H1 (cell line): Measurements from ENCODE around the gene PAX8. TPM values are rescaled to one million over a fixed set of nuclear protein-coding genes. Genes with fewer than 3 reads are reported as not detected.

Experiments used
- CTCF ChIA-PET: fragments of 300-600 bp; sonication (Branson Sonifier 250); formaldehyde crosslinking; loops from one replicate; lab custom pipeline; 2021; ENCODE audit not compliant: partially characterized antibody; lab: Charles Lee
- POLR2A ChIA-PET: fragments of 300-600 bp; sonication (Branson Sonifier 250); formaldehyde crosslinking; loops from one replicate; lab custom pipeline; 2021; ENCODE audit warnings: inconsistent platforms; ENCODE audit not compliant: partially characterized antibody; lab: Charles Lee
- DNase-seq, 2 experiments: peaks; one replicate each; pipeline versions ENCODE4 v3.0.0 to v3.0.0-alpha.2; 2010 to 2022; ENCODE audit warnings: low spot score in 2 of 2, low read depth in 1 of 2, mixed read lengths in 1 of 2
- FAIRE-seq: peaks from 2 replicates; lab custom pipeline; 2011; peaks lifted over from hg19 to GRCh38; lab: Jason Lieb, UNC
- H2AFZ ChIP-seq: 2 replicates; pipeline ENCODE4 v1.8.1; 2012; ENCODE audit warnings: low read length, inconsistent platforms
- H2AK5ac ChIP-seq: 2 replicates; pipeline ENCODE4 v1.6.1; 2013; ENCODE audit warnings: low read depth, low read length
- H2BK120ac ChIP-seq: replicated peaks from 2 replicates; pipeline ENCODE3; 2013; ENCODE audit warnings: low read depth, low read length, inconsistent platforms
- H2BK12ac ChIP-seq: 2 replicates; pipeline ENCODE4 v1.6.1; 2013; ENCODE audit warnings: low read depth, low read length
- H2BK15ac ChIP-seq: 2 replicates; pipeline ENCODE4 v1.6.1; 2013; ENCODE audit warnings: low read length
- H2BK20ac ChIP-seq: 2 replicates; pipeline ENCODE4 v1.6.1; 2013; ENCODE audit warnings: low read length
- H2BK5ac ChIP-seq: 2 replicates; pipeline ENCODE4 v1.6.1; 2013; ENCODE audit warnings: low read depth, low read length
- H3K14ac ChIP-seq: 2 replicates; pipeline ENCODE4 v1.6.1; 2013; ENCODE audit warnings: inconsistent platforms; ENCODE audit not compliant: insufficient read length
- H3K18ac ChIP-seq: 2 replicates; pipeline ENCODE4 v1.6.1; 2013; ENCODE audit warnings: low read length; ENCODE audit errors: extremely low read depth
- H3K23ac ChIP-seq: 2 replicates; pipeline ENCODE4 v1.6.1; 2013; ENCODE audit warnings: inconsistent platforms; ENCODE audit not compliant: insufficient read length
- H3K23me2 ChIP-seq: 2 replicates; pipeline ENCODE4 v1.6.1; 2013; ENCODE audit warnings: low read depth, low read length
- H3K27ac ChIP-seq: 2 replicates; pipeline ENCODE4 v1.6.1; 2011; ENCODE audit warnings: low read depth, low read length, inconsistent platforms
- H3K27me3 ChIP-seq, 4 experiments: replicated peaks in 1 of 4; 1 replicate in 1 of 4; 2 replicates in 3 of 4; pipeline versions ENCODE4 v1.6.1 to v1.8.1; 2011 to 2013; ENCODE audit warnings: low read length in 3 of 4, mild to moderate bottlenecking in 3 of 4, inconsistent platforms in 2 of 4, mixed read lengths in 2 of 4, moderate library complexity in 1 of 4; ENCODE audit not compliant: control insufficient read depth in 3 of 4, insufficient read depth in 3 of 4; ENCODE audit errors: extremely low read depth in 1 of 4
- H3K36me3 ChIP-seq, 4 experiments: 2 replicates each; pipeline versions ENCODE4 v1.6.1 to v1.8.1; 2011 to 2013; ENCODE audit warnings: mild to moderate bottlenecking in 4 of 4, low read length in 3 of 4, moderate library complexity in 2 of 4, control low read depth in 1 of 4, inconsistent platforms in 1 of 4; ENCODE audit not compliant: insufficient read depth in 4 of 4, control insufficient read depth in 2 of 4
- H3K4ac ChIP-seq: replicated peaks from 2 replicates; pipeline ENCODE3; 2013; ENCODE audit warnings: low read length, low read depth, mixed read lengths, inconsistent platforms; ENCODE audit not compliant: insufficient read length
- H3K4me1 ChIP-seq, 4 experiments: replicated peaks in 1 of 4; 1 replicate in 1 of 4; 2 replicates in 3 of 4; pipeline versions ENCODE4 v1.6.1 to v1.8.1; 2011 to 2013; ENCODE audit warnings: low read length in 3 of 4, inconsistent platforms in 2 of 4, mixed read lengths in 1 of 4; ENCODE audit not compliant: insufficient read depth in 4 of 4, control insufficient read depth in 3 of 4
- H3K4me2 ChIP-seq, 2 experiments: 2 replicates each; pipeline versions ENCODE4 v1.6.1 to v1.8.1; 2011 to 2013; ENCODE audit warnings: low read depth in 2 of 2, low read length in 2 of 2, control low read depth in 1 of 2, inconsistent platforms in 1 of 2, mild to moderate bottlenecking in 1 of 2; ENCODE audit not compliant: insufficient read depth in 1 of 2
- H3K4me3 ChIP-seq, 4 experiments: fragments of 200-600, 300-600 bp in 1 of 4; sonication (generic), shearing (Covaris generic), sonication (Bioruptor Twin) in 1 of 4; 2 replicates each; pipeline versions ENCODE4 v1.5.1 to v1.8.1; 2011 to 2016; ENCODE audit warnings: low read length in 4 of 4, low read depth in 3 of 4, control low read depth in 2 of 4, inconsistent platforms in 2 of 4, mild to moderate bottlenecking in 2 of 4, mixed read lengths in 1 of 4, moderate library complexity in 1 of 4; ENCODE audit not compliant: insufficient read depth in 2 of 4; ENCODE audit errors: extremely low read depth in 1 of 4
- H3K56ac ChIP-seq: replicated peaks from 2 replicates; pipeline ENCODE3; 2013; ENCODE audit warnings: low read depth, mild to moderate bottlenecking, mixed read lengths, low read length, inconsistent platforms; ENCODE audit not compliant: insufficient read length
- H3K79me1 ChIP-seq: 2 replicates; pipeline ENCODE4 v1.6.1; 2013; ENCODE audit warnings: low read depth, low read length, control low read depth
- H3K79me2 ChIP-seq, 2 experiments: 2 replicates each; pipeline versions ENCODE4 v1.6.1 to v1.8.1; 2012 to 2013; ENCODE audit warnings: low read length in 2 of 2, mild to moderate bottlenecking in 2 of 2, inconsistent platforms in 1 of 2; ENCODE audit not compliant: insufficient read depth in 2 of 2, control insufficient read depth in 1 of 2
- H3K9ac ChIP-seq, 4 experiments: replicated peaks in 1 of 4; 1 replicate in 1 of 4; 2 replicates in 3 of 4; pipeline versions ENCODE4 v1.6.1 to v1.8.1; 2011 to 2013; ENCODE audit warnings: low read depth in 3 of 4, low read length in 3 of 4, control low read depth in 2 of 4, mild to moderate bottlenecking in 2 of 4, moderate library complexity in 2 of 4, inconsistent platforms in 1 of 4; ENCODE audit errors: extremely low read depth in 1 of 4
- H3K9me3 ChIP-seq, 2 experiments: 2 replicates each; pipeline versions ENCODE4 v1.6.1 to v1.8.1; 2012 to 2013; ENCODE audit warnings: mild to moderate bottlenecking in 2 of 2, moderate library complexity in 2 of 2, control low read depth in 1 of 2, inconsistent platforms in 1 of 2, low read depth in 1 of 2, low read length in 1 of 2, mixed read lengths in 1 of 2; ENCODE audit not compliant: insufficient read depth in 2 of 2
- H4K20me1 ChIP-seq, 2 experiments: replicated peaks in 1 of 2; 2 replicates each; pipeline versions ENCODE3 to v1.8.1; 2011 to 2013; ENCODE audit warnings: inconsistent platforms in 2 of 2, low read length in 2 of 2, mild to moderate bottlenecking in 1 of 2; ENCODE audit not compliant: insufficient read depth in 2 of 2, control insufficient read depth in 1 of 2
- H4K5ac ChIP-seq: 2 replicates; pipeline ENCODE4 v1.6.1; 2013; ENCODE audit warnings: low read length, low read depth, mixed read lengths, inconsistent platforms; ENCODE audit not compliant: insufficient read length
- H4K8ac ChIP-seq: 2 replicates; pipeline ENCODE4 v1.8.0; 2013; ENCODE audit warnings: mild to moderate bottlenecking, moderate library complexity, low read length, inconsistent platforms; ENCODE audit not compliant: insufficient read depth; ENCODE audit errors: extremely low read depth
- H4K91ac ChIP-seq: replicated peaks from 2 replicates; pipeline ENCODE3; 2013; ENCODE audit warnings: low read length, mixed read lengths, inconsistent platforms; ENCODE audit not compliant: insufficient read length
- BACH1 ChIP-seq: IDR thresholded peaks from 2 replicates; pipeline ENCODE4 v1.6.1; 2012; ENCODE audit warnings: low read length, improper control_type of control experiment
- BCL11A ChIP-seq, 2 experiments: IDR thresholded peaks; one replicate each; pipeline ENCODE4 v1.6.1; 2011; ENCODE audit warnings: low read depth in 2 of 2, low read length in 2 of 2, mild to moderate bottlenecking in 2 of 2
- CREB1 ChIP-seq: IDR thresholded peaks from 2 replicates; pipeline ENCODE4 v1.6.1; 2012; ENCODE audit warnings: inconsistent platforms
- EP300 ChIP-seq, 2 experiments: IDR thresholded peaks; 1 replicate in 1 of 2; 2 replicates in 1 of 2; pipeline ENCODE4 v1.6.1; 2011 to 2012; ENCODE audit warnings: low read depth in 2 of 2, low read length in 2 of 2, mild to moderate bottlenecking in 2 of 2, borderline replicate concordance in 1 of 2, inconsistent platforms in 1 of 2, moderate library complexity in 1 of 2
- RFX5 ChIP-seq: IDR thresholded peaks from 2 replicates; pipeline ENCODE4 v1.6.1; 2011; ENCODE audit warnings: low read depth, low read length, improper control_type of control experiment, borderline replicate concordance
- RNF2 ChIP-seq: fragments of 200-900, 300-1000 bp; sonication (generic); IDR thresholded peaks from 2 replicates; pipeline ENCODE4 v1.7.1; 2016; ENCODE audit warnings: borderline replicate concordance, low read depth, mild to moderate bottlenecking, antibody characterized with exemption, low read length; ENCODE audit not compliant: poor library complexity, severe bottlenecking; ENCODE audit errors: missing control alignments
- SAP30 ChIP-seq: fragments of 300-600 bp; sonication (generic); IDR thresholded peaks from 2 replicates; pipeline ENCODE4 v1.7.1; 2012; ENCODE audit warnings: low read length, moderate library complexity, mild to moderate bottlenecking, inconsistent platforms; ENCODE audit not compliant: insufficient read depth, insufficient replicate concordance
- SUZ12 ChIP-seq: fragments of 200-600 bp; sonication (generic); IDR thresholded peaks from 2 replicates; pipeline ENCODE4 v1.6.1; 2012; ENCODE audit warnings: mild to moderate bottlenecking, inconsistent platforms, low read length, moderate library complexity, mixed read lengths
- TEAD4 ChIP-seq: IDR thresholded peaks from 2 replicates; pipeline ENCODE4 v1.6.1; 2012; ENCODE audit warnings: low read depth, low read length, inconsistent platforms, mixed read lengths
- YY1 ChIP-seq: IDR thresholded peaks from 2 replicates; pipeline ENCODE4 v1.6.1; 2011; ENCODE audit warnings: low read depth, mild to moderate bottlenecking, low read length
- WGBS, 2 experiments: shearing (Covaris generic) in 1 of 2; methylation state at CpG; one replicate each; pipeline versions ENCODE4 v1.1.6 to v1.1.7; 2013 to 2015; ENCODE audit warnings: low lambda C conversion rate in 2 of 2, mixed read lengths in 2 of 2, inconsistent platforms in 1 of 2, low coverage in 1 of 2, missing lambda C conversion rate in 1 of 2; ENCODE audit not compliant: insufficient replicate concordance in 2 of 2, insufficient coverage in 1 of 2, insufficient read length in 1 of 2; ENCODE audit errors: extremely low coverage in 1 of 2, missing lambda C conversion rate in 1 of 2; 5-methylcytosine and 5-hydroxymethylcytosine counted together
- polyA plus RNA-seq, 7 experiments: library from polyadenylated mRNA; depleted of rRNA in 3 of 7; stranded (reverse) in 5 of 7; unstranded in 2 of 7; fragments of >200 nt in 5 of 7; fragments of 200-250 nt in 2 of 7; gene quantifications; 1 replicate in 5 of 7; 2 replicates in 1 of 7; 4 replicates in 1 of 7; pipeline versions ENCODE4 v1.2.1 to v1.2.3, GENCODE V29; 2011 to 2013; ENCODE audit warnings: missing spikeins in 2 of 7, mixed read lengths in 2 of 7
- total RNA-seq: library from RNA; stranded (reverse); fragmentation: NEBNext Ultra II Directional; extraction: Animal tissue kit (Norgen Biotek cat#: 25700); gene quantifications from 2 replicates; pipeline ENCODE4 v1.2.1, GENCODE V29; 2021
- TF ChIP-seq, protein P1 (sequence below): IDR thresholded peaks from 2 replicates; pipeline ENCODE4 v1.6.1; 2011; ENCODE audit warnings: low read length, improper control_type of control experiment

The PAX8 gene
- total and polyA plus RNA-seq, 2 of the 8 experiments (the other 6 are each of a cell fraction or from before 2014, with no cell fraction given) = 0.02 TPM; not detected in 1

DNA sequence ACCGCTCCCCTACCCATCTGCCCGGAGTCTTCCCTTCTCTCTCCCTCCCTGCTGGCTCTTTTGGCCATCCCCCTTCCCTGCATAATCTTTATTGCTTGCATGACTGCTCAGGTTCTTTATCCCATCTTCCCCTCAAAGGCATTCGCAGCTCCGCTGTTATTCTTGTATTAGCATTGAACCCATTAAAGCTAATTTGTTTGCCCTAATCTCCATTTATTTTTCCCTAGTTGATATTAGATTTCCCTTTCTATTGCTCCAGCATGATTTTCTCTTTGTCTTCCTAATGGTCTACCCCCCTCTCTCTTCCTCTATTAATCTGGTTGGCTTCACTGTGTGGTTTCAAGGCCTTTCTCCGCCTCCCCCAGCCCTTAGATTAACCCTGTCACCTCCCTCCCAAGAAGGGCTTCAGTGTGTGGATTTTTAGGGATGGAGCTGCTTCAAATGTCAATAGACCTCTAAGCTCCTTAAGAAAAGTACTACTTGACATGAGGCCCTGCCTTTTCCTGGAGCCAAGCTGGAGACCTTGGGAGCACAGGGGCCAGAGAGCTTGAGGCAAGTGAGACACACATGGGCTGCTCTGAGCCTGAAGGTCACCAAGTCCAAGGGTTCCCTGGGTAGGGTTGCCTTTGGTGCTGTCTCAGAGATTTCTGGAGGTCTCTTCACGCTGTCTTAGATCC is 20.1 kb downstream of the PAX8 start:
- H3K79me2 ChIP-seq = no peaks in the 10 kb centered on the region
- no peak overlapping the region for H3K56ac ChIP-seq
- H4K5ac ChIP-seq = no peak overlapping the region
- no peak overlapping the region for H3K18ac ChIP-seq
- H3K14ac ChIP-seq = no peak overlapping the region
- ChIA-PET CTCF (interaction anchor here (0.5 to 3.3 kb wide), 10 partner anchors 9 to 163 kb away, joined by 3 to 22 read pairs (median 3); no protein-coding TSS in a partner anchor), POLR2A (no interaction called here)
- H3K4me3 ChIP-seq = no peak overlapping the region
- no peak overlapping the region for H2BK20ac ChIP-seq
- H2BK5ac ChIP-seq = no peak overlapping the region
- DNase-seq (no peak), FAIRE-seq (no peak)
- H3K36me3 ChIP-seq = no peaks in the 10 kb centered on the region
- H3K4me1 ChIP-seq = no peaks in the 10 kb centered on the region; a peak in 1 of 7 replicates
- 79% methylated on average over 6 of the region's 6 CpGs; no CpG with 5 or more reads in 1 of the 2 experiments for WGBS, 2 experiments
- no peaks in the 10 kb centered on the region for H3K9me3 ChIP-seq
- H2AK5ac ChIP-seq = no peak overlapping the region; the same call in 1 of the 2 replicates
- H4K20me1 ChIP-seq = peaks cover 0 to 1% of the 10 kb centered on the region in 2 experiments
- peaks cover 0 to 2% (median 0%) of the 10 kb centered on the region in 4 experiments; a peak in 3 of 7 replicates for H3K27me3 ChIP-seq
- no peak overlapping the region for H2BK120ac ChIP-seq
- H4K91ac ChIP-seq = no peak overlapping the region
- no peaks in the 10 kb centered on the region for H3K79me1 ChIP-seq
- no peak overlapping the region for H3K9ac ChIP-seq
- no peak overlapping the region for H2BK12ac ChIP-seq
- H3K4me2 ChIP-seq = no peak overlapping the region; a peak in 1 of 4 replicates
- no peak overlapping the region for H2BK15ac ChIP-seq
- no peak overlapping the region for H3K4ac ChIP-seq
- H2AFZ ChIP-seq = no peak overlapping the region
- no peak overlapping the region for H3K23ac ChIP-seq
- peaks cover 2% of the 10 kb centered on the region; the same call in 1 of the 2 replicates for H3K23me2 ChIP-seq
- no peak overlapping the region for H4K8ac ChIP-seq
- H3K27ac ChIP-seq = no peak overlapping the region
- TF ChIP-seq RFX5 (no peak), BCL11A (IDR thresholded peaks at IDR 0.05; ENCODE audit: low read depth in 2 of 2, low read length in 2 of 2) (no peak), EP300 (IDR thresholded peaks at IDR 0.05; ENCODE audit: borderline replicate concordance in 1 of 2, low read depth in 2 of 2, low read length in 2 of 2) (no peak), RNF2 (no peak), SUZ12 (no peak), TEAD4 (no peak), CREB1 (no peak), BACH1 (no peak), SAP30 (no peak), YY1 (no peak)
- TF ChIP-seq, protein P1, sequence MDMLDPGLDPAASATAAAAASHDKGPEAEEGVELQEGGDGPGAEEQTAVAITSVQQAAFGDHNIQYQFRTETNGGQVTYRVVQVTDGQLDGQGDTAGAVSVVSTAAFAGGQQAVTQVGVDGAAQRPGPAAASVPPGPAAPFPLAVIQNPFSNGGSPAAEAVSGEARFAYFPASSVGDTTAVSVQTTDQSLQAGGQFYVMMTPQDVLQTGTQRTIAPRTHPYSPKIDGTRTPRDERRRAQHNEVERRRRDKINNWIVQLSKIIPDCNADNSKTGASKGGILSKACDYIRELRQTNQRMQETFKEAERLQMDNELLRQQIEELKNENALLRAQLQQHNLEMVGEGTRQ = no peak
